IMR-90 (cell line): ENCODE data around the gene PLCL1. TPM values are rescaled to one million over a fixed set of nuclear protein-coding genes. Genes with fewer than 3 reads are reported as not detected.

Experiments used
- ATAC-seq: fragments of 200-7000 bp; cut with Tn5 transposase; 2 replicates; pipeline ENCODE4 v1.9.1; 2020; ENCODE audit warnings: low read depth, mild to moderate bottlenecking, moderate library complexity
- BruUV-seq: library from RNA; stranded (reverse); fragments of 400-500 nt; replicated peaks from 2 replicates; lab custom pipeline; 2021; lab: Mats Ljungman, UMichigan
- CTCF ChIA-PET: fragments of 300-600 bp; formaldehyde crosslinking; extraction: SDS; loops from one replicate; lab custom pipeline; 2021; ENCODE audit warnings: antibody characterized with exemption; lab: Yijun Ruan, JAX
- POLR2A ChIA-PET: fragments of 300-600 bp; sonication (Branson Sonifier 250); formaldehyde crosslinking; loops from one replicate; lab custom pipeline; 2022; ENCODE audit warnings: antibody characterized with exemption; ENCODE audit not compliant: unreplicated experiment; lab: Charles Lee
- DNase-seq: peaks from one replicate; pipeline ENCODE4 v3.0.0; 2013
- H2AFZ ChIP-seq: replicated peaks from 2 replicates; pipeline ENCODE3; 2013; ENCODE audit warnings: low read length, mild to moderate bottlenecking; ENCODE audit not compliant: poor library complexity
- H2AK5ac ChIP-seq: 2 replicates; pipeline ENCODE4 v1.6.1; 2013; ENCODE audit warnings: low read depth, low read length, inconsistent platforms
- H2AK9ac ChIP-seq: replicated peaks from 2 replicates; pipeline ENCODE3; 2013; ENCODE audit warnings: mild to moderate bottlenecking, low read depth, low read length, moderate library complexity; ENCODE audit not compliant: poor library complexity
- H2BK120ac ChIP-seq: 2 replicates; pipeline ENCODE4 v1.6.1; 2013; ENCODE audit warnings: low read depth, low read length, inconsistent platforms
- H2BK15ac ChIP-seq: 3 replicates; pipeline ENCODE4 v1.6.1; 2013; ENCODE audit warnings: low read depth, low read length, inconsistent platforms
- H2BK20ac ChIP-seq: 2 replicates; pipeline ENCODE4 v1.6.1; 2013; ENCODE audit warnings: low read depth, mild to moderate bottlenecking, inconsistent platforms, low read length, moderate library complexity
- H2BK5ac ChIP-seq: 2 replicates; pipeline ENCODE4 v1.6.1; 2013; ENCODE audit warnings: mild to moderate bottlenecking, low read depth, low read length, inconsistent platforms; ENCODE audit not compliant: poor library complexity, severe bottlenecking
- H3K14ac ChIP-seq: replicated peaks from 2 replicates; pipeline ENCODE4 v1.6.1; 2013; ENCODE audit warnings: low read depth, low read length, inconsistent platforms
- H3K18ac ChIP-seq: 2 replicates; pipeline ENCODE4 v1.6.1; 2013; ENCODE audit warnings: low read depth, low read length, control low read depth
- H3K23ac ChIP-seq: 2 replicates; pipeline ENCODE4 v1.6.1; 2013; ENCODE audit warnings: low read depth, low read length, inconsistent platforms
- H3K27ac ChIP-seq: 2 replicates; pipeline ENCODE4 v1.5.1; 2013; ENCODE audit warnings: mild to moderate bottlenecking, control low read depth, low read length; ENCODE audit not compliant: insufficient read depth
- H3K27me3 ChIP-seq: 2 replicates; pipeline ENCODE4 v1.6.1; 2013; ENCODE audit warnings: low read length; ENCODE audit not compliant: control insufficient read depth, insufficient read depth
- H3K36me3 ChIP-seq: 2 replicates; pipeline ENCODE4 v1.6.1; 2013; ENCODE audit warnings: low read length, mixed read lengths; ENCODE audit not compliant: control insufficient read depth, insufficient read depth
- H3K4ac ChIP-seq: 2 replicates; pipeline ENCODE4 v1.6.1; 2013; ENCODE audit warnings: low read depth, low read length, inconsistent platforms
- H3K4me1 ChIP-seq: 2 replicates; pipeline ENCODE4 v1.6.1; 2013; ENCODE audit warnings: low read length, mixed read lengths; ENCODE audit not compliant: control insufficient read depth, insufficient read depth
- H3K4me2 ChIP-seq: 2 replicates; pipeline ENCODE4 v1.6.1; 2013; ENCODE audit warnings: low read depth, mild to moderate bottlenecking, control low read depth, low read length, moderate library complexity
- H3K4me3 ChIP-seq: 2 replicates; pipeline ENCODE4 v1.5.1; 2013; ENCODE audit warnings: low read depth, mild to moderate bottlenecking, control low read depth, low read length, moderate library complexity; ENCODE audit not compliant: insufficient read depth
- H3K56ac ChIP-seq: 2 replicates; pipeline ENCODE4 v1.6.1; 2013; ENCODE audit warnings: low read length, inconsistent platforms; ENCODE audit not compliant: insufficient read depth; ENCODE audit errors: extremely low read depth
- H3K79me1 ChIP-seq, 2 experiments: 2 replicates each; pipeline ENCODE4 v1.6.1; 2013; ENCODE audit warnings: low read length in 2 of 2, inconsistent platforms in 1 of 2, low read depth in 1 of 2
- H3K9ac ChIP-seq: 2 replicates; pipeline ENCODE4 v1.6.1; 2013; ENCODE audit warnings: low read depth, low read length, control low read depth
- H3K9me1 ChIP-seq: 2 replicates; pipeline ENCODE4 v1.6.1; 2013; ENCODE audit warnings: low read length, inconsistent platforms; ENCODE audit not compliant: insufficient read depth
- H3K9me3 ChIP-seq: 2 replicates; pipeline ENCODE4 v1.6.1; 2013; ENCODE audit warnings: low read length; ENCODE audit not compliant: control insufficient read depth, insufficient read depth
- H4K20me1 ChIP-seq: 2 replicates; pipeline ENCODE4 v1.6.1; 2013; ENCODE audit warnings: low read length, inconsistent platforms; ENCODE audit not compliant: insufficient read depth
- H4K5ac ChIP-seq: 2 replicates; pipeline ENCODE4 v1.6.1; 2013; ENCODE audit warnings: mild to moderate bottlenecking, low read depth, low read length, control low read depth
- H4K8ac ChIP-seq, 2 experiments: 2 replicates each; pipeline ENCODE4 v1.6.1; 2013; ENCODE audit warnings: low read depth in 2 of 2, low read length in 2 of 2, control low read depth in 1 of 2, inconsistent platforms in 1 of 2
- H4K91ac ChIP-seq: 2 replicates; pipeline ENCODE4 v1.6.1; 2013; ENCODE audit warnings: low read depth, low read length, inconsistent platforms; ENCODE audit not compliant: insufficient read depth
- BHLHE40 ChIP-seq: fragments of 150-350 bp; IDR thresholded peaks from 2 replicates; pipeline ENCODE4 v1.6.1; 2016; ENCODE audit warnings: mild to moderate bottlenecking, low read depth, low read length
- MAFK ChIP-seq: IDR thresholded peaks from 2 replicates; pipeline ENCODE4 v1.6.1; 2012; ENCODE audit warnings: low read depth, low read length, improper control_type of control experiment
- SMC3 ChIP-seq: fragments of 150-350 bp; IDR thresholded peaks from 2 replicates; pipeline ENCODE4 v1.6.1; 2016; ENCODE audit warnings: low read depth, mild to moderate bottlenecking, antibody characterized with exemption, low read length, moderate library complexity
- WGBS, 2 experiments: methylation state at CpG; one replicate each; pipeline versions ENCODE4 v1.1.5 to v1.1.7; 2013; ENCODE audit warnings: missing lambda C conversion rate in 2 of 2; ENCODE audit not compliant: insufficient read length in 1 of 2; ENCODE audit errors: extremely low coverage in 2 of 2; 5-methylcytosine and 5-hydroxymethylcytosine counted together
- dilution Hi-C: fragments of 300-500 bp; cut with HindIII; formaldehyde crosslinking; loops from one replicate; pipeline ENCODE4 v1.14.3; 2018; ENCODE audit warnings: low sequenced_read_pairs; ENCODE audit not compliant: unreplicated experiment
- in situ Hi-C: fragments of 300-500 bp; cut with MboI; formaldehyde crosslinking; loops from 3 replicates; pipeline ENCODE4 v1.14.3; 2019; ENCODE audit warnings: low sequenced_read_pairs, inconsistent platforms, mixed read lengths
- intact Hi-C: fragments of 100-400 bp; cut with micrococcal nuclease; formaldehyde crosslinking; loops from 2 replicates; pipeline ENCODE4 v1.10.0; 2022
- polyA plus RNA-seq, 3 experiments: library from polyadenylated mRNA; depleted of rRNA; stranded (reverse); fragments of >200 nt; gene quantifications; 2 replicates each; pipeline ENCODE4 v1.2.3, GENCODE V29; 2012; ENCODE audit warnings: low replicate concordance in 1 of 3
- total RNA-seq: library from RNA; depleted of rRNA; stranded (reverse); fragments of >200 nt; gene quantifications from 2 replicates; pipeline ENCODE4 v1.2.3, GENCODE V29; 2012

Gene PLCL1
- total and polyA plus RNA-seq, 2 of the 4 experiments (the other 2 are of a cell fraction) = 0.14 to 0.18 TPM

GRCh38 chr2:197873293-197873701, 68.9 kb downstream of the PLCL1 start:
- ATAC-seq (peak; percentile 84), DNase-seq (peak; percentile 83)
- Histone ChIP-seq H3K23ac (0 out of 2 replicates have a peak overlapping the region, but pooled peaks have one; percentile 13), H3K4me3 (no peak overlapping the region), H2BK5ac (no peak overlapping the region), H3K4me1 (peaks cover 3% of the 10 kb centered on the region), H2BK20ac (no peak overlapping the region; the same call in 1 of the 2 replicates), H3K18ac (no peak overlapping the region), H2AFZ (peak overlapping the region; percentile 15), H3K14ac (no peak overlapping the region; the same call in 1 of the 2 replicates), H3K4ac (no peak overlapping the region), H3K27ac (no peak overlapping the region), H2BK15ac (no peak overlapping the region; the same call in 2 of the 3 replicates), H3K9me1 (no peaks in the 10 kb centered on the region), H4K5ac (no peak overlapping the region), H2AK5ac (no peak overlapping the region), H3K9ac (no peak overlapping the region), H4K91ac (no peak overlapping the region), H2AK9ac (no peak overlapping the region), H3K56ac (no peak overlapping the region), H3K27me3 (no peaks in the 10 kb centered on the region), H2BK120ac (0 out of 2 replicates have a peak overlapping the region, but pooled peaks have one; percentile 41), H3K36me3 (no peaks in the 10 kb centered on the region), H3K79me1 (no peaks in the 10 kb centered on the region), H3K4me2 (peak overlapping the region; percentile 39; the same call in 1 of the 2 replicates), H3K9me3 (no peaks in the 10 kb centered on the region), H4K20me1 (no peaks in the 10 kb centered on the region), H4K8ac (no peak overlapping the region)
- ChIA-PET CTCF (interaction anchor here (1.1 kb wide), 2 partner anchors 14 to 254 kb away, joined by 3 read pairs; no protein-coding TSS in a partner anchor), POLR2A (no interaction called here)
- BruUV-seq = no TSS peak
- intact Hi-C loops (no loop called here), in situ Hi-C loops (no loop called here), dilution Hi-C loops (no loop called here)
- no CpG with 5 or more reads among the region's 4 CpGs for WGBS, 2 experiments
- TF ChIP-seq MAFK = no peak
- TF ChIP-seq SMC3 = no peak
- peak; percentile 44; the same call in 1 of the 2 replicates for TF ChIP-seq BHLHE40
